ENCODE measurements around the gene GHRHR.

- no peak for TF ChIP-seq CTCF (IDR thresholded peaks at IDR 0.05)
- no peak for TF ChIP-seq POLR2A (IDR thresholded peaks at IDR 0.05)
Measured at GRCh38 chr7:30971840-30972563, 8.2 kb downstream of the GHRHR start.

Data from esophagus squamous epithelium (tissue), 4 donors.